Measurements from ENCODE around the gene SLC10A3.
A peak's percentile ranks its signal among the peaks of the same experiment; 100 is the strongest.

SLC10A3 gene

GRCh38 chrX:154458954-154459778 is 31.3 kb downstream of the SLC10A3 start:
- Histone ChIP-seq H3K4me1 (ENCODE audit: control insufficient read depth, insufficient read depth, low read length) (no peaks in the 10 kb centered on the region), H3K4me3 (ENCODE audit: low read depth, low read length) (peak overlapping the region; percentile 70), H3K36me3 (ENCODE audit: control insufficient read depth in 2 of 2, insufficient read depth in 1 of 2, low read length in 2 of 2) (peaks cover 0 to 39% of the 10 kb centered on the region in 2 experiments; a peak in 2 of 3 replicates), H3K27ac (ENCODE audit: extremely low read depth, low read depth, low read length) (0 out of 2 replicates have a peak overlapping the region, but pooled peaks have one; percentile 75), H3K9me3 (ENCODE audit: control insufficient read depth, insufficient read depth, low read depth, low read length) (no peaks in the 10 kb centered on the region)
- CTCF ChIA-PET = interaction anchor here (0.8 kb wide), 1 partner anchor 141 kb away, joined by 5 read pairs; no protein-coding TSS in a partner anchor
- POLR2A ChIA-PET = interaction anchor here (0.6 to 2.8 kb wide), 16 partner anchors 9 to 89 kb away, joined by 3 to 15 read pairs (median 4); partner anchors contain the start of genes LAGE3, RPL10, SLC10A3 and UBL4A
- TF ChIP-seq ZNF280D (tag by site-specific recombination; IDR thresholded peaks at IDR 0.05) = no peak
- no peak for TF ChIP-seq ZBTB1 (tag by site-specific recombination; IDR thresholded peaks at IDR 0.05)
- TF ChIP-seq ZNF639 (tag by site-specific recombination; IDR thresholded peaks at IDR 0.05) = no peak
- TF ChIP-seq ZNF324 (tag by site-specific recombination; IDR thresholded peaks at IDR 0.05) = no peak
- no peak for TF ChIP-seq ZNF843 (tag by site-specific recombination; IDR thresholded peaks at IDR 0.05)
- no peak for TF ChIP-seq ZFP3 (tag by site-specific recombination; IDR thresholded peaks at IDR 0.05; ENCODE audit: low read depth)
- TF ChIP-seq GFI1B (tag by site-specific recombination; IDR thresholded peaks at IDR 0.05) = no peak
- TF ChIP-seq PBX3 (CRISPR knock-in tag; IDR thresholded peaks at IDR 0.05) = no peak
- no peak for TF ChIP-seq KLF1 (tag by site-specific recombination; IDR thresholded peaks at IDR 0.05)
- TF ChIP-seq, protein P1, sequence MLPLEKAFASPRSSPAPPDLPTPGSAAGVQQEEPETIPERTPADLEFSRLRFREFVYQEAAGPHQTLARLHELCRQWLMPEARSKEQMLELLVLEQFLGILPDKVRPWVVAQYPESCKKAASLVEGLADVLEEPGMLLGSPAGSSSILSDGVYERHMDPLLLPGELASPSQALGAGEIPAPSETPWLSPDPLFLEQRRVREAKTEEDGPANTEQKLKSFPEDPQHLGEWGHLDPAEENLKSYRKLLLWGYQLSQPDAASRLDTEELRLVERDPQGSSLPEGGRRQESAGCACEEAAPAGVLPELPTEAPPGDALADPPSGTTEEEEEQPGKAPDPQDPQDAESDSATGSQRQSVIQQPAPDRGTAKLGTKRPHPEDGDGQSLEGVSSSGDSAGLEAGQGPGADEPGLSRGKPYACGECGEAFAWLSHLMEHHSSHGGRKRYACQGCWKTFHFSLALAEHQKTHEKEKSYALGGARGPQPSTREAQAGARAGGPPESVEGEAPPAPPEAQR (tag by site-specific recombination; IDR thresholded peaks at IDR 0.05) = no peak
- TF ChIP-seq, protein P2, sequence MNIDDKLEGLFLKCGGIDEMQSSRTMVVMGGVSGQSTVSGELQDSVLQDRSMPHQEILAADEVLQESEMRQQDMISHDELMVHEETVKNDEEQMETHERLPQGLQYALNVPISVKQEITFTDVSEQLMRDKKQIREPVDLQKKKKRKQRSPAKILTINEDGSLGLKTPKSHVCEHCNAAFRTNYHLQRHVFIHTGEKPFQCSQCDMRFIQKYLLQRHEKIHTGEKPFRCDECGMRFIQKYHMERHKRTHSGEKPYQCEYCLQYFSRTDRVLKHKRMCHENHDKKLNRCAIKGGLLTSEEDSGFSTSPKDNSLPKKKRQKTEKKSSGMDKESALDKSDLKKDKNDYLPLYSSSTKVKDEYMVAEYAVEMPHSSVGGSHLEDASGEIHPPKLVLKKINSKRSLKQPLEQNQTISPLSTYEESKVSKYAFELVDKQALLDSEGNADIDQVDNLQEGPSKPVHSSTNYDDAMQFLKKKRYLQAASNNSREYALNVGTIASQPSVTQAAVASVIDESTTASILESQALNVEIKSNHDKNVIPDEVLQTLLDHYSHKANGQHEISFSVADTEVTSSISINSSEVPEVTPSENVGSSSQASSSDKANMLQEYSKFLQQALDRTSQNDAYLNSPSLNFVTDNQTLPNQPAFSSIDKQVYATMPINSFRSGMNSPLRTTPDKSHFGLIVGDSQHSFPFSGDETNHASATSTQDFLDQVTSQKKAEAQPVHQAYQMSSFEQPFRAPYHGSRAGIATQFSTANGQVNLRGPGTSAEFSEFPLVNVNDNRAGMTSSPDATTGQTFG (tag by site-specific recombination; IDR thresholded peaks at IDR 0.05; ENCODE audit: borderline replicate concordance) = no peak
- peak; percentile 68; the same call in 1 of the 2 replicates for TF ChIP-seq ZNF600 (tag by site-specific recombination; IDR thresholded peaks at IDR 0.05)
- TF ChIP-seq GLIS1 (tag by site-specific recombination; IDR thresholded peaks at IDR 0.05) = peak; percentile 89
- TF ChIP-seq, protein P3, sequence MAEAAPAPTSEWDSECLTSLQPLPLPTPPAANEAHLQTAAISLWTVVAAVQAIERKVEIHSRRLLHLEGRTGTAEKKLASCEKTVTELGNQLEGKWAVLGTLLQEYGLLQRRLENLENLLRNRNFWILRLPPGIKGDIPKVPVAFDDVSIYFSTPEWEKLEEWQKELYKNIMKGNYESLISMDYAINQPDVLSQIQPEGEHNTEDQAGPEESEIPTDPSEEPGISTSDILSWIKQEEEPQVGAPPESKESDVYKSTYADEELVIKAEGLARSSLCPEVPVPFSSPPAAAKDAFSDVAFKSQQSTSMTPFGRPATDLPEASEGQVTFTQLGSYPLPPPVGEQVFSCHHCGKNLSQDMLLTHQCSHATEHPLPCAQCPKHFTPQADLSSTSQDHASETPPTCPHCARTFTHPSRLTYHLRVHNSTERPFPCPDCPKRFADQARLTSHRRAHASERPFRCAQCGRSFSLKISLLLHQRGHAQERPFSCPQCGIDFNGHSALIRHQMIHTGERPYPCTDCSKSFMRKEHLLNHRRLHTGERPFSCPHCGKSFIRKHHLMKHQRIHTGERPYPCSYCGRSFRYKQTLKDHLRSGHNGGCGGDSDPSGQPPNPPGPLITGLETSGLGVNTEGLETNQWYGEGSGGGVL (tag by site-specific recombination; IDR thresholded peaks at IDR 0.05) = peak; percentile 44
- no peak for TF ChIP-seq PRDM1 (tag by site-specific recombination; IDR thresholded peaks at IDR 0.05)
- TF ChIP-seq RBAK (tag by site-specific recombination; IDR thresholded peaks at IDR 0.05) = no peak
- TF ChIP-seq, protein P4, sequence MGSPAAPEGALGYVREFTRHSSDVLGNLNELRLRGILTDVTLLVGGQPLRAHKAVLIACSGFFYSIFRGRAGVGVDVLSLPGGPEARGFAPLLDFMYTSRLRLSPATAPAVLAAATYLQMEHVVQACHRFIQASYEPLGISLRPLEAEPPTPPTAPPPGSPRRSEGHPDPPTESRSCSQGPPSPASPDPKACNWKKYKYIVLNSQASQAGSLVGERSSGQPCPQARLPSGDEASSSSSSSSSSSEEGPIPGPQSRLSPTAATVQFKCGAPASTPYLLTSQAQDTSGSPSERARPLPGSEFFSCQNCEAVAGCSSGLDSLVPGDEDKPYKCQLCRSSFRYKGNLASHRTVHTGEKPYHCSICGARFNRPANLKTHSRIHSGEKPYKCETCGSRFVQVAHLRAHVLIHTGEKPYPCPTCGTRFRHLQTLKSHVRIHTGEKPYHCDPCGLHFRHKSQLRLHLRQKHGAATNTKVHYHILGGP (tag by site-specific recombination; IDR thresholded peaks at IDR 0.05) = no peak
- no peak for TF ChIP-seq ZNF548 (tag by site-specific recombination; IDR thresholded peaks at IDR 0.05)
- TF ChIP-seq ZNF416 (tag by site-specific recombination; IDR thresholded peaks at IDR 0.05) = no peak
- no peak for TF ChIP-seq ZNF112 (tag by site-specific recombination; IDR thresholded peaks at IDR 0.05)
- TF ChIP-seq ZBTB20 (tag by site-specific recombination; IDR thresholded peaks at IDR 0.05) = peak; percentile 34; the same call in 1 of the 2 replicates
- TF ChIP-seq ZNF223 (tag by site-specific recombination; IDR thresholded peaks at IDR 0.05) = peak; percentile 61; the same call in 1 of the 2 replicates
- no peak for TF ChIP-seq ZNF138 (tag by site-specific recombination; IDR thresholded peaks at IDR 0.05; ENCODE audit: borderline replicate concordance)
- TF ChIP-seq ZFP69B (tag by site-specific recombination; IDR thresholded peaks at IDR 0.05) = no peak

Measured in HEK293 (cell line).